Muscle of arm (tissue), 12 donors: ENCODE data around the gene BIRC7. TPM values are rescaled to one million over a fixed set of nuclear protein-coding genes. Genes with fewer than 3 reads are reported as not detected.

Experiments
- DNase-seq: peaks from one replicate; pipeline ENCODE4 v3.0.0-alpha.2; 2013
- polyA plus RNA-seq, 12 donors: library from polyadenylated mRNA; unstranded; fragments of 120-200 nt; gene quantifications; one replicate each; pipeline ENCODE4 v1.2.1, GENCODE V29; 2013; ENCODE audit not compliant: insufficient read length in 12 of 12

Gene BIRC7
- polyA plus RNA-seq, 12 donors, result 0.16 to 0.72 (median 0.26) TPM; not detected in 6

DNA sequence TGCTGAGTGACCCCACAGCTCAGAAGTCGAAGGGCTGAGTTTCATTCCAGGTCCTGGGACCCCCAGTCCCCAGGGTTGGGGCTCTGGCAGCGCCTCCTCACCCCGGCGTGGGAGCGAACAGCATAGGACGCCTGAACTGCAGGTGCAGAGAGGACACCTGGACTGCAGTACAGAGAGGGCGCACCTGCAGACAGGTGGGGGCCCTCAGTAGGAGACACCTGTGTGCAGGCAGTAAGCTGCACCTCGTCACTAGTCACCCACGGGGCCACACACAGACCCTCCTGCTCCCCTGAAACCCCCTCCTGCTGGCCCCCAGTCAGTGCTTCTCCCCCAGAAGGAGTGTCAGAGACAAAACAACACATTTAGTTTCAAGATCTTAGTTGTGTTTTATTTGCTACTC, 27.1 kb downstream of the BIRC7 start:
- no peak for DNase-seq

DNA sequence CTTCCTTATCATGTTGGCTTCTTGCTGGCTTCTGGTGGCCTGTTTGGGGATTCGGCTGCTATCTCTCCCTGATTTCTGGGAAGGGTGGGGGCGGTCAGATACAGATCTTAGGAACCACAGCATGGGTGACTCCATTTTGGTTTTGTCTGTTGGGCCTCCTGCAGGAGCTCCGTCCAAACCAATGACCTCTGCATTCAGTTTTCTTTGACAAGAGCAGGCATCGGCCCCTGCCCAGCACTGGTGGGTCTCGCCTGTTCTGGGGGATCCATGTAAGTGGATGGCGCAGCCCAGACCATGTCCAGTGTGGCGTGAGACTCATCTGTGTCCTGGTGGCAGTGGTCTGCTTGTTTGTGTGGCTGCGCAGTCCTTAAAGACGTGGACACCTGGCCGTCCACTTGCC, 28.3 kb downstream of the BIRC7 start:
- no peak for DNase-seq

DNA sequence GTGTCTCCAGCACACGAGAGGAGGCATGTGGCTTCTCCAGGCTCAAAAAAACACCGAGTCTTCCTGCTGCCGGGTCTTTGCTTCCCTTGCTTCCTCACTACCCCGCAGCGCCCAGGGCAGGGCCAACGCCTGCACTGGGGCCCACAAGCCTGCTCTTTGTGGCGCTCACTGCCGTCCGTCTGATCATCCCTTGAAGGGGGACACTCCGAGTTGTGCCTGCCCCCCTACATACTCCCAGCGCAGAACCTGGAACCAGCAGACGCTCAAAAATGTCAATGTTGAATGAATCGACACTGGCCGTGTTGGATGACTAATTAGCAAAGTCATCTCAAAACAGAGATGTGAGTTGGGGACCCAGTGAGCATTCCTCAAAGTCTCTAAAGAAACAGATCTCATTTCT, 28.8 kb downstream of the BIRC7 start:
- no peak for DNase-seq

DNA sequence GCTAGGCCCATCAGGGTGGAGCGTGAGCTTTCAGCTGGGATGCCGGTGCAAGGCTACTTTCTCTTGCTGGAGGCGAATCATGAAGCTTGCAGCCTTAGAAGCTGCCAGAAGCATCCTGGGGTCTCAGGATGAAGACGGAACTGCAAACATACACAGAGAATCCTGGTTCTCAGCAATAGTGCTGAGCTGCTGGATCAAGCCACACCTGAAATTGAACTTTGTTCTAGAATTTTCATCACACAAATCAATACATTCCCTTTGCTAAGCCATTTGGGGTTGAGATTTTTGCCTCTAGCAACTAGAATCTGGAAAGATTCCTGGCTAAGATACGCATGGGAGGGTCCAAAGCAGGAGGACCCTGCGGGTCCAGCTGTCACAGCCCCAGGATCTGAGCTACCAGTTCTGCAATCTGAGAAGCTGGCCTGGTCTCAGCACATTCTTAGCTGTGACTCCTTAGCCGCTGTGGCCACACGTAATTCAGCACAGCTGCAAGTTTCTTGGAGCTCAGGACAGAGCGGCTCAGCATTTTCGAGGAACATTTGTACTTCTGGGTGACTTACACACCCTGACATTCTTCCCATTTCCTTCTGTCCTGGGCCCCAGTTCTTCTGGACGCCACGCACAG, 30.3 kb downstream of the BIRC7 start:
- peak; percentile 75 for DNase-seq

DNA sequence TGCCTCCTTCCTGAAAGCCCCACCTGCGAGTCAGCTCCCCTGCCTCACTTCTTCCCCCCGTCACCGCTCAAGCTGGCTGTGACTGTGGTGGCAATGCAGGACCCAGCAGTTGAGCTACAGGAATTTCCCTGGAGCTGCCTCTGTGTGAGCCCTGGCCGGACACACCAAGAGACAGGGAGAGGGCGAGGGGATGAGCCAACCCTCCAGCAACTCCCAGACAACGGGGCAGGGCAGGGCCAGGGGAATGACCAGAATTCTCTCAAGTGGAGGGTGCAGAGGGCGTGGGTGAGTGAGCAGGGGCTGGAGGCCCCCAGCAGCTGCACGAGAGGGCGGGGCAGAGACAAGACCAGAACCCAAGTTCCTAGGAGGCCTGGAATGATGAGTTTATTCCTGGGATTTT, 32.0 kb downstream of the BIRC7 start:
- DNase-seq, result no peak

DNA sequence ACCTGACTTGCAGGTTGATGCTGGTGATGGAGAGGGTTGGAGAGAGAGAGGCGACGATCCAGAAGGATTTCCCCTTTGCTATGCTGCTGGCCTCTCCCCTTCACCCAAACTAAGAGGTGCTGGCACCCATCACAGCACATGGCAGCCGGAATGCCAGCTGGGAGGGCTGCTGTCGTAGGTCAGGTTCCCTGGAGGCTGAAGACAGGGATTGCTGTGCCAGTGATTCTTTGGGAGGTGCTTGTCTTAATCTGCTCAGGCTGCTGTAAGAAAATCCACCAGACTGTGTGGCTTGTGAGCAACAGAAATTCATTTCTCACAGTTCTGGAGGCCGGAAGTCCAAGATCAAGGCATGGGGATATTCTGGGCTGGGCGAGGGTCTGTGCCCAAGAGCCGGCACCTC, 32.6 kb downstream of the BIRC7 start:
- no peak for DNase-seq

DNA sequence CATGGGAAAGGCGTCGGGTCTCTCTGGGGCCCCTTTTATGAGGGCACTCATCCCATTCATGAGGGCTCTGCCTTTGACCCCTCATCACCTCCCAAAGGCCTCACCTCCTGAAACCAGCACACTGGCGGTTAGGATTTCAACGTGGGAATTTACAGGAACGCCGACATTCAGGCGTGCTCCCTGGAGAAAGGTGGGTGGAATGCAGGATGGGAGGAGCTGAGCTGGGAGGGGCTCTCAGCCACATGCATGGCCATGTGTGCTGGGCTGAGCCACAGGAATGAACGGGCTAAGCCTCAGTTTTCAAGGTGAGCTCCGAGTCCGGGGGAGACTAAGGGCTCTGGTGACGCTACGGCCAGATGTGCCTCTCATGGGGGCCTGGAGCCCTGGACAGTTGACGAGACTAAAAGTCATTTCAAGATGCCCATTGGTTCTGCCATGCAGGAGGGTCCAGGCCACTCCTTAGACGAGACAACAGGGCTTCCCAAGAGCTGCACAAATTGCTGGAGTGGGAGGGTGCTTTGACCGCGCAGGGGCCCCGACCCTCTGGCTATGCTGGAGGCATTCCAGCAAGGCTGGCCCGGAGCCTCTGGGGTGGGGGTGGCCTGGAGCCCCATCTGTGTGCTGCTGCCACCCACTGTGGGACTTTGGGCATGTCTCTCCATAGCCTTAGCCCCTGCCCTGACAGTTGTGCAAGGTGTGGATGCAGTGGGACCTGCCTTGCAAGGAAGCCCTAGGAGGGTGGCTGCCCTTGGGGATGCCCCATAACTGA, 33.1 kb downstream of the BIRC7 start:
- no peak for DNase-seq

DNA sequence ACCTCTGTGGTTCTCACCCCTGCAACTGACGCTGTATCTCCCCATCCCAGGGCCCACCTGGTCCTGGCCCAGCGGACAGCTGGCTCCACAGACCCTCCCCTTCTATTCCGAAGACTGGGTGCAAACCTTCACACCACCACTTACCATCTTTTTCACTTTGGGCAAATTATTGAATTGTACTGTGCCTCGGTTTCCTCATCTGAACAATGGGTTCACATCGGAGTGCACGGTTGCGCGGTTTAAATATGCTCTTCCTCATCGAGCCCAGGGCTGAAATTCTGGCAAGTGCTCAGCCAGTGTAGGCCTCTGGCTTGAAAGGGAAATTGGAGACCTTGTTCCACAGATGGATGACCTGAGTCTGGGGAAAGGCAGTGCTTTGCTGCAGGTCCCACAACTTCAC, 34.0 kb downstream of the BIRC7 start:
- no peak for DNase-seq

DNA sequence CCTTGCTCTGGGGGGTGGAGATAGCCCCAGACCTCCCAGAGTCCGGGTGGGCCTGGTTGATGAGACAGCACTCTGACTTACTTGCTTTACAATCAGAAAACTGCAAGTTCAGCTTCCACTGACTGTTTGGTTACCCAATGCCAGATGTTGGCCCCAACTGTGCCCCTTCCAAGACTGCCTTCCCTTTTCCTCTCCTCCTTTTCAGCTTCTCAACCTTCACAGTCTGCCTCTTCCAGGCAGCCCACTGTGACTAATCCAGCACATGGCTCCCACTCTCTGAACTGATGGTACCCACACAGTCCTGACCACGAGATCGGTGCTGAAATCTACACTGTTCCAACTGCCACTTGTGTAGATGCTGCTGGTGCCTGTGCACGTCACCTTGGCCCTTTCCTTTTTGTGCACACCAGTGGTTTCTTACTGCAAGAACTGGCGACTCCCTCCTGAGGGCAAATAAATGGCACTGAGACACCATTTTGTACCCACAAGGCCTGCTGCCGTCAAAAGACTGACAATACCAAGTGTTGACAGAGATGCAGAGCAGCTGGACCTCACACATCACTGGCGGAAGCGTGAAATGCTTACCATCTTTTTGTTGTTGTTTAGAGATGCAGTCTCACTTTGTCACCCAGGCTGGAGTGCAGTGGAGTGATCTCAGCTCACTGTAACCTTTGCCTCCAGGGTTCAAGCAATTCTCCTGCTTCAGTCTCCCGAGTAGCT, 35.1 kb downstream of the BIRC7 start:
- DNase-seq, result no peak

DNA sequence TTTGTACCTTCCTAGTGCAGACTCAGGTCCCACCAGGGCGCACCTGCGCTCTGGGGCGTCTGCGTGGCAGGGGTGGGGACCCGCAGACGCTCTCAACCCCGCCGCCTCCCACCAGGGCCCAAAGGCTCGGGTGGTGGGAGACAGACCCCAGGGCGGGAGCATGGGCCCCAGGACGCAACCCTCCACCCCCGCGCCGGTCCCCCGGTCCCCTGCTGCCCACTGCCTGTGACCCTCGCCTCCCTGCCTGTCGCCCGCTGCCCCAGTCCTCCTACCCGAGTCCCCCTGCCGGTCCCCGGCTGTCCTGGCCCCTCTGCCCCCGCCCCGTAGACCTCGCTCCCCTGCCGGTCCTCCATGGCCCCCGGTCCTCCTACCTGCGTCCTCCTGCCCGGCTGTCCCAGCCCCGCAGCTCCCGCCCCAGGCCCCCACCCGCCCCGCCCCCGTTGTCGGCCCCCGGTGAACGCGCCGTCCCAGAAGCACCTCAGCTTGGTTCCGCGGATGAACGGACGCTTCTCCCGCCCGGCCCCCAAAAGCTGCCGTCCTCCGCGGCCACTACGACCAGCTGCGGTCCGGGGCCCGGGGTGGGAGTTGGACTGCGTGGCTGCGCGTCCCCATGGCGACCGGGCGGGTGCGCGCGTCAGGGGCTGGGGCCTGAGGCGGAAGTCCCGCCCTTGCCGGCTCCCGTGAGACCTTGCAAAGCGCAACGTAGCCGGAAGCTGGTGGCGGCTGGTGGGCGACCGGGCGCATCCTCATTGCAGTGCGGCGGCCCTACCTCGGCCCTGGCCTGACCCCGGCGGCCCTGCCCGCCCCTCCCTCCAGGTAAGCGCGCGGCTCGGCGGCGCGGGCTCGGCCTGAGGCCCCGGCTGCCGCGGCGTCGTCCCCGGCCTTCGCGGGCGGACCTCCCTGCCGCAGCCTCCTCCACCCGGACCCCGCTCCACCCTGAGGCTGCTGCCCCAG, 36.7 kb downstream of the BIRC7 start, which contains the start of gene ARFGAP1:
Gene ARFGAP1 (plus strand): TSS at position 709 of the 954 bp plus-strand sequence. CDS start 2,768 bp downstream, outside the sequence.
- peak; percentile 95 for DNase-seq

DNA sequence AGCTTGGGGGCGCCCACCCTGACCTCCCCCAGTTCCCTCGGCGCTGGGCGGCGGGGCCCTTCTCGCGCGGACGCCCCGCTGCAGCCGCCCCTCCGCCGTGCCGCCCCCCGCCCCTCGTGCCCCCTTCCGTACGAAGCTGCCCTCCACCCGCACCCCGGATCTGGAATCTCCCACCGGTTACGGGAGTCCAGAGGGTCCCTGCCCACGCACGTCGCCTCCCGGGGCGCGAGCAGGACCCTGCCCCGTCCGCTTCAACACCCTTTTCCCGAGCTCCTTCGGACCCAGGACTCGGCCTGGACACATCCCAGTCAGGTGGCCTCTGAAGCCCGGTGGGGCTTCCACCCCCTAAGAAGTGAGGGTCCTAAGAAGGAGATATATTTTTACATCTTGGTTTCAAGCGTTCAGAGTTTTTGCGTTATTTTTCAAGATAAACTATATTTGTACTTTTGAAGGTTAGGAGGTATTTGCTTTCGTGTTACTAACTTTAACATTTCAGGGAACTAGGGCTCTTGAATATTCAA, 37.4 kb downstream of the BIRC7 start:
- no peak for DNase-seq

DNA sequence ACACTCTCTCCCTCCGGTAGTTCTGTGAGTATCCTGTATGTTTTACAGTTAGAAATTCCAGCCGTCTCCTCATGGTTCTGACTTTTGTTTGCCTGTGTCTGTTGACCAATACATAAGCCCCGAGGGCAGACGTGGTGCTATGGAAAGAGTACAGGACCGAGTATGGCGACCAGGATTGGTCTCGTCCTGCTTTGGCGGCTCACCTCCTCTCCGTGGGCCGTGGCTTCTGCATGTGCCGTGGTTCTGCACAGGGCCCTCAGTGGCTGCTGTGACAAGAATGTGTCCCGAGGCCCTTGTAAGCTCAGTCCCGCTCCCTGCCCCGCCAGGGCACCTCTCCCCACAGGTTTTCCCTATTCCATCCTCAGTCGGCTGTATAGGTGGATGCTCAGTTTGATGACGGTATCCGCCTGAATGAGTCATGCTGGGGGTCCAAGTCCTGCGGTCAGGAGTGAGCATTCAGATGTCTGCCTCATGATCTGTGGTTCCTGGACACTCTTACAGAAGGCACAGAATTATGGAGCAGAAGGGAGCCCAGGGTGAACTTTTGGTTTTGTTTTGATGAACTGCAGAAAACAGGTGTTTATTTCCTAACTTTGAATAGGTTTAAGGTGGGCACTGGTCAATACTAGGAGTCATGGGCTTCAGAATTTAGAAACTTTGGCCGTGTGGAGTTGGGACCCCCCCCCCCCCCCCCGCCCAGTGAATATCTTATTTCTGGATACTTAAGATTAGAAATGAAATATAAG, 38.1 kb downstream of the BIRC7 start:
- no peak for DNase-seq

DNA sequence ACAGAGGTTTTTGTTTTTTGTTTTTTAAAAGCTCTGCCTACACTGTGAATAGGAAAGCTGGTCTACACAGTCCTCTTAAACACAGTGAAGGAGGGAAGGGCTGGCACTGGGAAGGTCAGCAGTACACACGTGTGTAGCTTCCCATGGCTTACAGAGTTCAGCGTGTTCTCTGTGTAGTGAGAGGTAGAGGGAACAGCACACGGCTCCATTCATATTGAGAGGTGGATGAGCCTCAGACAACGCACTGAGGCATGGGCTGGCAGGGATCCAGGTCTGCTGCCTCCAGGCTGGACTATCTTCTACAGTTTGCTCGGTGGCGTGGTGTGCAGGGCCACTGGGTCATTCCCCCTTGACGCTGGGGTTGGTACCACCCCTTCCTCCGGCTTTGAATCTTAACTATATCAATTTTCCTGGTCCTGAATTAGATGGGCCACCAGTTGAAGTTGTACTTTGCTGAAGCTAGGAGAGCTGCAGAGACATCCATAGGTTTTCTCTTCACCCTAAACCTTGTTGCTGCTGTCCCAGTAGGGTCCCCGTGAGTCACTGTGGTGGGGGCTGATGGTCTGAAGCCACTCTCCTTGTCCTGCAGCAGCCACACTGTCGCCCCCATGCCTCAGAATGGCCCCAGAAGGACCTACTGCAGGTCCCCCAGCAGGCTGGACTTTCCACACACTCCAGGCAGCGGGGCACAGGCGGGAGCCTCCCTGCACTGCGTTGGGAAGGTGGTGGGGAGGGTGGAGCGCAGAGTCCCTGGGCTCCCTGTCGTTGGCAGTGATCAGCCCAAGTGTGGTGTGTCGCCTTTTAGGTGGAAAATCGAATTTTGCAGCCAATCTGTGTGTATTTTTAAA, 38.9 kb downstream of the BIRC7 start:
- no peak for DNase-seq

DNA sequence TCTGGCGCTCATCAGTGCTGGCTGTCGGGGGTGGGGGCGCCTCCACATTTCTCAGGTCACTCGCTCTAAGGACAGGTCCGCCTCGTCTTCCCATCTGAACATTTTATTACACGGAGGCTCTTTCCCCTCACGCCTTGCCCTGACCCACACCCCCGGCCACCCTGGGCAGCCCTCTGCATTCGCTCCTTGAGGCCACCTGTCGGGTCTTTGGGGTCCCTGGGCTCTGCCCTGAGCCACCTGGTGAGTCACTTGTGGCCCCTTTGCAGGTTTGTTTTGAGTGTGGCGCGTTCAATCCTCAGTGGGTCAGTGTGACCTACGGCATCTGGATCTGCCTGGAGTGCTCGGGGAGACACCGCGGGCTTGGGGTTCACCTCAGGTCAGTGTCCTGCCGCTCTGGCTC, 40.1 kb downstream of the BIRC7 start:
- DNase-seq, result no peak

DNA sequence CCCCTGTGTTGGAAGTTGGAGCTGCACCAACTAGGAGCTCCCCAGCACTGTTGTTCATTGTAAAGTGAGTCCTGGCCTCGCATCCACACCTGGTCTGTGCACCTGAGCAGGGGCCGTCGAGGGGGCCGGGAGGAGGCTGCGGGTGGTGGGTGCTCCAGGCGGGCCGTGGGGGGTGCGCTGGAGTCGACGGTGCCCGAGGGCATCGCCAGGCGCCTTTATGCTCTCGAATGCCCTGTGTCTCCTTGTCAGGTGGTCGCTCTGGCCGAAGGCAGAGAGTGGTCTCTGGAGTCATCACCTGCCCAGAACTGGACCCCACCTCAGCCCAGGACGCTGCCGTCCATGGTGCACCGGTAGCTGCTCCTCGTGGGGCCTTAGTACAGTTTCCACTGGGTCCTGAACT, 41.3 kb downstream of the BIRC7 start:
- DNase-seq, result no peak

DNA sequence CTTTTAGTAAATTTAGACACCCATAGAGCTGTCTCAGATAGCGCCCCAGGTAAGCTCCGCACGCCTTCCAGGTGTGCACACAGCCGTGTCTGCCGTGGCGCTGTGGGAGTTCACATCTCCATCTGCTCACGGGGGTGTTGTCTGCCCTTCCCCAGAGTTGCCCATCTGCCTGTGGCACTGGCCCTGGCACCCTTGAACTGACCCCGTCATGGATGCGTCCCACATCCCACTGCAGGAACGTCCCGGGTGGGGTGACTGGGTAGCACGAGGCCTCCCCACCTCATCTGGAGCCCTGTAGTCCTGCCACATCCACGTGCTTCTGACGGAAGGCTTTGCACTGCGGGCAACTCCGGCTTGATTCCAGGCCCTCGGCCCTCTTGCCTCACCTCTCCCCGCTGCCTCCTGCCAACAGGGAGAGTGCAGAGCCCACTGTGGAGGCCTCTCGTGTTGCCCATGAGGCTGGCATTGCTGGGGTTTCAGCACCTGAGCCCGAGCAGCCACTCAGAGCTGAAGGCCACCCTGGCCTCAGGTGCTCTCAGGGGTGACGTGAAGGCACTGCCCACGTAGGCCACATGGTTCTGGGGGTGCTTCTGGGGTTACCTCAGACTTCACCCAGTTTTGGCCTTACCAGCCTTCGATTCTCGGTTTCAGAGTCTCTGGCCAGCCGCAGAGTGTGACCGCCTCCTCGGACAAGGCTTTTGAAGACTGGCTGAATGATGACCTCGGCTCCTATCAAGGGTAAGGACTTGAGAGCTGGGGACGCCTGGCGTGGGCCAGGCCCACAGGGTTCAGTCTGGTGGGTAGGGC, 42.0 kb downstream of the BIRC7 start:
- no peak for DNase-seq

DNA sequence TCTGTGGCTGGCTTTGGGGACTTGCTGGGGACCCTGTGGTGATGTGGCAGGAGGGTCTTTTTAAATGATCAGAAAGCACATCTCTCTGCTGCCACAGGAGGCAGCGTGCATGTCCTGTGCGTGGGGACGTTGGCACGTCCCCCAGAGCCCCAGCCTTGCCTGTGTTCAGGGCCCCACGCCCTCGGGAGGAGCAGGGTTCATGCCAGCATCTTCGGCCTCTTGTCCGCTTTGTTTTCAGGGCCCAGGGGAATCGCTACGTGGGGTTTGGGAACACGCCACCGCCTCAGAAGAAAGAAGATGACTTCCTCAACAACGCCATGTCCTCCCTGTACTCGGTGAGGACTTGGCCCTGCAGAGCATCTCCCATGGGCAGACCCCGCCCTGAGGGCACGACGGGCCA, 43.0 kb downstream of the BIRC7 start:
- no peak for DNase-seq

DNA sequence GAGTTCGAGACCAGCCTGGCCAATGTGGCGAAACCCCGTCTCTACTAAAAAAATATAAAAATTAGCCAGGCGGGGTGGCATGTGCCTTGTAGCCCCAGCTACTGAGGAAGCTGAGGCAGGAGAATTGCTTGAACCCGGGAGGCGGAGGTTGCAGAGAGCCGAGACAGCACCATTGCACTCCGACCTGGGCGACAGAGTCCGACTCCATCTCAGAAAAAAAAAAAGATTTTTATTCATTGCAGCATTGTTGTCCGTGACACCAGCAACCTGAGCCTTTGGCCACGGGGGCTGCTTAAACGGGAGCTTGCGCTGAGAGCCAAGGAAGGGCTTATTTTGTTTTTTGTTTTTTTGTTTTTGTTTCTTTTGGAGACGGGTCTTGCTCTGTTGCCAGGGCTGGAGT, 44.2 kb downstream of the BIRC7 start:
- no peak for DNase-seq

DNA sequence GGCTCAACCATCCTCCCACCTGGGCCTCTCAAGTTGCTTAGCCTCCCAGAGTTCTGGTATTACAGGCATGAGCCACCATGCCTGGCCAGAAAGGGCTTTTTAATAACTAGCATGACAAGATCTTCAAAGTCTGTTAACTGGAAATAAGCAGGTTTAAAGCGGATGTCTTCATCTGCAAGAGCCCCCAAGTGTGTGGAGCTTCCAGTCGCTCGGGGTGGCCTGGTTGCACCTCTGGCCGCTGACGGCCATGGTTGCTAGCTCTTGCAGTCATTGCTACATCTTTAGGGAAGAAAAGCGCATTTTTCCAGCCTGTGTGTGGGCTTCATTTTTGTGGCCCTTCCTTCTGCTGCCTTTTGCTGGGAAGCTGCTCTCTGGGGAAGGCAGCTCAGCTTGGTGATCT, 44.7 kb downstream of the BIRC7 start:
- DNase-seq, result no peak
